Endothelial cell of umbilical vein (primary cell): ENCODE data around the gene EPB42. TPM values are rescaled to one million over a fixed set of nuclear protein-coding genes. Genes with fewer than 3 reads are reported as not detected.

Source experiments
- BruUV-seq: library from RNA; stranded (reverse); fragments of 400-500 nt; replicated peaks from 2 replicates; lab custom pipeline; 2021; lab: Mats Ljungman, UMichigan
- CTCF ChIA-PET: fragments of 300-600, 350-600 bp; sonication (Branson Sonifier 250); formaldehyde crosslinking; loops from one replicate; lab custom pipeline; 2021; ENCODE audit warnings: antibody characterized with exemption, inconsistent platforms; lab: Charles Lee
- POLR2A ChIA-PET: fragments of 300-600, 350-600 bp; sonication (Branson Sonifier 250); formaldehyde crosslinking; loops from one replicate; lab custom pipeline; 2021; ENCODE audit warnings: antibody characterized with exemption, inconsistent platforms; lab: Charles Lee
- DNase-seq: peaks from one replicate; pipeline ENCODE4 v3.0.0-alpha.2; 2011; ENCODE audit warnings: low read depth, low spot score
- FAIRE-seq: peaks from 2 replicates; lab custom pipeline; 2011; peaks lifted over from hg19 to GRCh38; lab: Jason Lieb, UNC
- H2AFZ ChIP-seq: 2 replicates; pipeline ENCODE4 v1.6.0; 2012; ENCODE audit warnings: low read depth, low read length, control low read depth, inconsistent platforms
- H3K27ac ChIP-seq: 2 replicates; pipeline ENCODE4 v1.5.1; 2011; ENCODE audit warnings: low read depth, mild to moderate bottlenecking, control low read depth, low read length, moderate library complexity; ENCODE audit not compliant: insufficient read depth
- H3K27me3 ChIP-seq, 2 experiments: 2 replicates each; pipeline versions ENCODE4 v1.6.0 to v1.6.1; 2011; ENCODE audit warnings: low read length in 2 of 2, mixed read lengths in 1 of 2; ENCODE audit not compliant: control insufficient read depth in 2 of 2, insufficient read depth in 2 of 2
- H3K36me3 ChIP-seq, 2 experiments: 2 replicates in 1 of 2; 3 replicates in 1 of 2; pipeline ENCODE4 v1.5.1; 2011; ENCODE audit warnings: low read length in 2 of 2, mild to moderate bottlenecking in 1 of 2, moderate library complexity in 1 of 2; ENCODE audit not compliant: control insufficient read depth in 2 of 2, insufficient read depth in 2 of 2; ENCODE audit errors: extremely low read depth in 1 of 2
- H3K4me1 ChIP-seq: 3 replicates; pipeline ENCODE4 v1.5.1; 2011; ENCODE audit warnings: mild to moderate bottlenecking, low read length; ENCODE audit not compliant: control insufficient read depth, insufficient read depth; ENCODE audit errors: extremely low read depth
- H3K4me2 ChIP-seq: 2 replicates; pipeline ENCODE4 v1.6.1; 2011; ENCODE audit warnings: low read length, control low read depth, mixed read lengths; ENCODE audit not compliant: insufficient read depth
- H3K4me3 ChIP-seq, 3 experiments: fragments of 200-600 bp in 1 of 3; sonication (generic), shearing (Covaris generic) in 1 of 3; replicated peaks in 1 of 3; 2 replicates each; pipeline ENCODE4 v1.5.1; 2011 to 2016; ENCODE audit warnings: control low read depth in 3 of 3, low read length in 3 of 3, mild to moderate bottlenecking in 2 of 3, inconsistent platforms in 1 of 3, low read depth in 1 of 3, moderate library complexity in 1 of 3; ENCODE audit not compliant: insufficient read depth in 1 of 3
- H3K79me2 ChIP-seq: 2 replicates; pipeline ENCODE4 v1.6.0; 2012; ENCODE audit warnings: low read length, inconsistent platforms; ENCODE audit not compliant: control insufficient read depth, insufficient read depth
- H3K9ac ChIP-seq: replicated peaks from 2 replicates; pipeline ENCODE3; 2011; ENCODE audit warnings: low read length, control low read depth; ENCODE audit not compliant: insufficient read depth; ENCODE audit errors: extremely low read depth
- H3K9me1 ChIP-seq: replicated peaks from 3 replicates; pipeline ENCODE4 v1.6.0; 2011; ENCODE audit warnings: mild to moderate bottlenecking, low read length; ENCODE audit not compliant: control insufficient read depth, insufficient read depth; ENCODE audit errors: extremely low read depth
- H3K9me3 ChIP-seq: replicated peaks from 2 replicates; pipeline ENCODE4 v1.5.1; 2012; ENCODE audit warnings: low read length, inconsistent platforms; ENCODE audit not compliant: control insufficient read depth, insufficient read depth
- H4K20me1 ChIP-seq: replicated peaks from 2 replicates; pipeline ENCODE3; 2011; ENCODE audit warnings: mild to moderate bottlenecking, low read length; ENCODE audit not compliant: control insufficient read depth, insufficient read depth; ENCODE audit errors: extremely low read depth
- CTCF ChIP-seq, 2 donors: IDR thresholded peaks; 1 replicate in 1 of 2; 2 replicates in 1 of 2; pipeline ENCODE4 v1.5.1; 2011; ENCODE audit warnings: low read length in 2 of 2, mild to moderate bottlenecking in 2 of 2, moderate library complexity in 2 of 2, control low read depth in 1 of 2, inconsistent platforms in 1 of 2, low read depth in 1 of 2; ENCODE audit not compliant: insufficient read depth in 1 of 2; ENCODE audit errors: extremely low read depth in 1 of 2
- EZH2 ChIP-seq: IDR thresholded peaks from 2 replicates; pipeline ENCODE4 v1.6.1; 2012; ENCODE audit warnings: borderline replicate concordance, low read depth, mild to moderate bottlenecking, moderate library complexity, low read length, inconsistent platforms; ENCODE audit not compliant: severe bottlenecking
- JUN ChIP-seq: IDR thresholded peaks from 2 replicates; pipeline ENCODE4 v1.6.1; 2011; ENCODE audit warnings: borderline replicate concordance, low read depth; ENCODE audit not compliant: insufficient read length, insufficient read depth
- MAX ChIP-seq: IDR thresholded peaks from 2 replicates; pipeline ENCODE4 v1.6.1; 2011; ENCODE audit not compliant: insufficient read depth, insufficient read length
- MYC ChIP-seq: IDR thresholded peaks from one replicate; pipeline ENCODE4 v1.6.1; 2011; ENCODE audit warnings: mild to moderate bottlenecking, low read depth, low read length
- POLR2A ChIP-seq: IDR thresholded peaks from 2 replicates; pipeline ENCODE4 v1.6.1; 2012; ENCODE audit warnings: low read depth, mild to moderate bottlenecking, control low read depth, low read length
- dilution Hi-C: fragments of 300-500 bp; cut with MboI; formaldehyde crosslinking; loops from one replicate; pipeline ENCODE4 v1.15.0; 2019; ENCODE audit warnings: low sequenced_read_pairs; ENCODE audit not compliant: extremely low pct_ligation_motif_present
- intact Hi-C: fragments of 100-400 bp; cut with micrococcal nuclease; formaldehyde crosslinking; loops from one replicate; pipeline ENCODE4 v1.10.0; 2022
- polyA plus RNA-seq, 4 experiments: library from polyadenylated mRNA; depleted of rRNA in 3 of 4; stranded (reverse) in 3 of 4; unstranded in 1 of 4; fragments of >200 nt; gene quantifications; 2 replicates each; pipeline versions ENCODE4 v1.2.1 to v1.2.3, GENCODE V29; 2011 to 2012; ENCODE audit warnings: missing spikeins in 1 of 4
- total RNA-seq: library from RNA; stranded (reverse); gene quantifications from 2 replicates; pipeline ENCODE4 v1.2.3, GENCODE V29; 2021

Gene EPB42
- total and polyA plus RNA-seq, 2 donors (not counting 3 experiments of a cell fraction or from before 2014, with no cell fraction given), result not detected

GRCh38 chr15:43258781-43259180 lies 38.0 kb upstream of the EPB42 start:
- no peak overlapping the region for H3K27ac ChIP-seq
- H3K79me2 ChIP-seq, result no peaks in the 10 kb centered on the region
- H3K4me3 ChIP-seq, result no peak overlapping the region
- H4K20me1 ChIP-seq, result no peaks in the 10 kb centered on the region
- DNase-seq (no peak), FAIRE-seq (no peak)
- TF ChIP-seq JUN, result no peak
- TF ChIP-seq POLR2A, result no peak
- TF ChIP-seq CTCF (IDR thresholded peaks at IDR 0.05; ENCODE audit: extremely low read depth in 1 of 2, insufficient read depth in 1 of 2, low read depth in 1 of 2, low read length in 2 of 2), result no peak
- no peak for TF ChIP-seq EZH2
- TF ChIP-seq MAX, result no peak
- no peak for TF ChIP-seq MYC
- no peaks in the 10 kb centered on the region for H3K9me3 ChIP-seq
- H3K36me3 ChIP-seq, result no peaks in the 10 kb centered on the region
- dilution Hi-C loops (no loop called here), intact Hi-C loops (no loop called here)
- ChIA-PET POLR2A (no interaction called here), CTCF (interaction anchor here (4.0 kb wide), 1 partner anchor 33 kb away, joined by 15 read pairs; no protein-coding TSS in a partner anchor)
- H3K9ac ChIP-seq, result no peak overlapping the region
- no peak overlapping the region for H3K4me2 ChIP-seq
- H2AFZ ChIP-seq, result no peak overlapping the region
- no peaks in the 10 kb centered on the region for H3K9me1 ChIP-seq
- peaks cover 9 to 15% of the 10 kb centered on the region in 2 experiments for H3K27me3 ChIP-seq
- no TSS peak for BruUV-seq
- H3K4me1 ChIP-seq, result no peaks in the 10 kb centered on the region
